Panc1 (cell line): ENCODE results near the gene COQ10A. TPM values are rescaled to one million over a fixed set of nuclear protein-coding genes. Genes with fewer than 3 reads are reported as not detected.

Source experiments
- ATAC-seq: fragments of 200-7000 bp; cut with Tn5 transposase; 2 replicates; pipeline ENCODE4 v1.9.1; 2020; ENCODE audit warnings: mild to moderate bottlenecking, moderate library complexity
- Bru-seq: library from RNA; stranded (reverse); fragments of 400-500 nt; gene quantifications from one replicate; lab custom pipeline; 2021; lab: Mats Ljungman, UMichigan
- BruChase-seq, 2 experiments: library from RNA; stranded (reverse); fragments of 400-500 nt; gene quantifications; one replicate each; lab custom pipeline; 2021; lab: Mats Ljungman, UMichigan
- BruUV-seq: library from RNA; stranded (reverse); fragments of 400-500 nt; replicated peaks from 2 replicates; lab custom pipeline; 2021; lab: Mats Ljungman, UMichigan
- CTCF ChIA-PET: fragments of 300-600 bp; sonication (Branson Sonifier 250); formaldehyde crosslinking; loops from one replicate; lab custom pipeline; 2022; ENCODE audit warnings: antibody characterized with exemption; lab: Charles Lee
- POLR2A ChIA-PET: fragments of 300-600 bp; sonication (Branson Sonifier 250); formaldehyde crosslinking; loops from one replicate; lab custom pipeline; 2022; ENCODE audit warnings: antibody characterized with exemption; lab: Charles Lee
- DNase-seq: peaks from one replicate; pipeline ENCODE4 v3.0.0-alpha.2; 2010; ENCODE audit warnings: low read depth, low spot score
- H3K27ac ChIP-seq: 2 replicates; pipeline ENCODE4 v1.5.1; 2011; ENCODE audit warnings: mild to moderate bottlenecking, low read length, inconsistent platforms
- H3K27me3 ChIP-seq: fragments of 200-500 bp; sonication (Bioruptor generic); 2 replicates; pipeline ENCODE4 v1.6.0; 2014; ENCODE audit warnings: low read length, inconsistent platforms; ENCODE audit not compliant: control insufficient read depth, insufficient read depth
- H3K36me3 ChIP-seq: fragments of 200-500 bp; sonication (Bioruptor generic); 2 replicates; pipeline ENCODE4 v1.5.1; 2014; ENCODE audit warnings: inconsistent platforms, mild to moderate bottlenecking, low read length, moderate library complexity; ENCODE audit not compliant: control insufficient read depth, insufficient read depth
- H3K4me1 ChIP-seq: 2 replicates; pipeline ENCODE4 v1.5.1; 2011; ENCODE audit warnings: inconsistent platforms, mild to moderate bottlenecking, low read length, moderate library complexity; ENCODE audit not compliant: control insufficient read depth, insufficient read depth
- H3K4me3 ChIP-seq, 2 experiments: 2 replicates each; pipeline ENCODE4 v1.5.1; 2011 to 2012; ENCODE audit warnings: low read depth in 2 of 2, low read length in 2 of 2, mild to moderate bottlenecking in 2 of 2, inconsistent platforms in 1 of 2, moderate library complexity in 1 of 2
- H3K9me3 ChIP-seq: fragments of 200-500 bp; sonication (Bioruptor generic); 2 replicates; pipeline ENCODE4 v1.5.1; 2014; ENCODE audit warnings: low read depth, mild to moderate bottlenecking, inconsistent platforms, low read length, moderate library complexity; ENCODE audit not compliant: control insufficient read depth, insufficient read depth
- CTCF ChIP-seq: fragments of 450-650 bp; IDR thresholded peaks from 2 replicates; pipeline ENCODE4 v1.5.1; 2017; ENCODE audit warnings: mild to moderate bottlenecking
- POLR2AphosphoS5 ChIP-seq: IDR thresholded peaks from 2 replicates; pipeline ENCODE4 v1.6.1; 2012; ENCODE audit warnings: mild to moderate bottlenecking, low read depth, low read length, moderate library complexity
- REST ChIP-seq, 2 experiments: IDR thresholded peaks; 2 replicates each; pipeline ENCODE4 v1.6.1; 2011 to 2012; ENCODE audit warnings: low read depth in 2 of 2, control low read depth in 1 of 2, low read length in 1 of 2, mild to moderate bottlenecking in 1 of 2, moderate library complexity in 1 of 2; ENCODE audit not compliant: insufficient read depth in 1 of 2
- SIN3A ChIP-seq: IDR thresholded peaks from 2 replicates; pipeline ENCODE4 v1.6.1; 2012; ENCODE audit warnings: low read depth, mild to moderate bottlenecking, low read length, moderate library complexity, borderline replicate concordance; ENCODE audit not compliant: insufficient read depth
- TCF7L2 ChIP-seq: IDR thresholded peaks from 2 replicates; pipeline ENCODE4 v1.6.1; 2011; ENCODE audit warnings: mild to moderate bottlenecking, low read depth, low read length, inconsistent platforms
- in situ Hi-C: cut with HindIII; loops from 2 replicates; pipeline ENCODE4 v1.10.0; 2016; ENCODE audit warnings: low sequenced_read_pairs, low pct_unique_long_range_greater_than_20kb
- intact Hi-C: fragments of 100-400 bp; cut with micrococcal nuclease; formaldehyde crosslinking; loops from one replicate; pipeline ENCODE4 v1.10.0; 2022; ENCODE audit not compliant: unreplicated experiment
- long read RNA-seq: library from polyadenylated mRNA; unstranded; transcript quantifications from one replicate; pipeline ENCODE4 v2.0.0, GENCODE V29; 2021; ENCODE audit not compliant: unreplicated experiment
- polyA plus RNA-seq: library from polyadenylated mRNA; unstranded; fragments of >200 nt; gene quantifications from one replicate; pipeline ENCODE4 v1.2.1, GENCODE V29; 2012; ENCODE audit warnings: missing spikeins; ENCODE audit not compliant: insufficient read length
- total RNA-seq: library from RNA; stranded (reverse); gene quantifications from one replicate; pipeline ENCODE4 v1.2.1, GENCODE V29; 2021; ENCODE audit not compliant: unreplicated experiment

COQ10A gene
- total RNA-seq (20.0 TPM), Bru-seq, nascent RNA (percentile 67 among the genes with signal in this experiment), BruChase-seq, experiment 1, labeled RNA remaining after a 2-hour chase (percentile 81 among the genes with signal in this experiment), BruChase-seq, experiment 2, labeled RNA remaining after a 6-hour chase (percentile 88 among the genes with signal in this experiment)
- 19.9 TPM for polyA plus RNA-seq
- long read RNA-seq, transcript COQ10A-202 (5 exons, 1,410 nt): minor isoform, 6 of 30 reads
- long read RNA-seq, transcript COQ10A-201 (5 exons, 1,652 nt): major isoform, 11 of 30 reads
- long read RNA-seq, partial matches to known transcripts: 3 of 30 reads
- long read RNA-seq, other reads (novel, unspliced or antisense): 10 of 30 reads

DNA sequence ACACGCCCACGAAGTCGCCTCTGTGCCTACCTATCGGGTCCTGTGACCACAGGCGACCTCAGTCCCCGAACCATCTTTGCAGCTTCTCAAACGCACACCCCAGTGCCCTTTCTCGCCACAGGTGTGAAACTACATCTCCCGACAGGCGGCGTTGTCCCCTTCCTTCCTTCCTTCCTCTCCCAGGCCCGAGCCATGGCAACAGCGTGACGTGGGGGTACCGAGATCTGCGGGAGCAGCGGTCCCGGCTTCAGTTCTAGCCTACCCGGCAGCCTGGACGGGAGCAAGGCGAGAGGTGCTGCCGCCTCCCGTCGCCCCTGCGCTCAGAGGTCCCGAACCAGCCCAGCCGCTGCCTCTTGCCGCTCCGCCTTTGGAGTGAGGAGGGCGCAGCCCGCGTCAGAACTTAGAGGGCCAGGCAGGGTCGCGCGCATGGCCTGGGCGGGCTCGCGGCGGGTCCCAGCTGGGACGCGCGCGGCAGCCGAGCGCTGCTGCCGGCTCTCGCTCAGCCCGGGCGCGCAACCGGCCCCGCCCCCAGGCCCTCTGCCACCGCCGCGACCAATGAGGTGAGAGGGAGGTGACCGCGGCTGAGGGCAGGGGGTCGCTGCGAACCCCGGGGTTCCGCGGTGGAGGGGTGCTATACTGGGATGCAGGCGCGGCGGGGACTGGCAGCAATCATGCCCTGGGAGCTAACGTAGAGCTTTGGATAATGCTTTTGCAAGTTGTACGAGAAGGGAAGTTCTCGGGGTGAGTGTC lies at the start of gene COQ10A:
Gene COQ10A, plus strand, starts transcription at position 250 of the 750 bp plus-strand sequence. Its CDS starts 177 bp downstream, at position 427.
- in situ Hi-C loops (no loop called here), intact Hi-C loops (no loop called here)
- peak; percentile 65 for DNase-seq
- peak within 1 kb of the TSS; percentile 68 to 69 for H3K4me3 ChIP-seq
- POLR2A ChIA-PET: interaction anchor here (0.5 to 0.6 kb wide), 2 partner anchors 31 to 76 kb away, joined by 3 to 9 read pairs; no protein-coding TSS in a partner anchor
- TF ChIP-seq TCF7L2 (no peak), CTCF (peak; percentile 79), POLR2AphosphoS5 (peak; percentile 88), SIN3A (0 out of 2 replicates have a peak, but pooled peaks have one; percentile 44), REST (IDR thresholded peaks at IDR 0.05; ENCODE audit: insufficient read depth in 1 of 2, low read depth in 2 of 2, low read length in 1 of 2) (no peak)
- CTCF ChIA-PET: interaction anchor here (0.5 to 0.6 kb wide), 2 partner anchors 9 to 23 kb away, joined by 3 read pairs; partner anchors contain the start of gene ANKRD52
- H3K9me3 ChIP-seq: no peaks in the 10 kb centered on the region
- H3K4me1 ChIP-seq: peaks cover 8% of the 10 kb centered on the region; the same call in 1 of the 2 replicates
- BruUV-seq: no TSS peak
- peak within 1 kb of the TSS; percentile 75 for H3K27ac ChIP-seq
- H3K27me3 ChIP-seq: no peaks in the 10 kb centered on the region
- peaks cover 5% of the 10 kb centered on the region; the same call in 1 of the 2 replicates for H3K36me3 ChIP-seq
- ATAC-seq: peak; percentile 96

DNA sequence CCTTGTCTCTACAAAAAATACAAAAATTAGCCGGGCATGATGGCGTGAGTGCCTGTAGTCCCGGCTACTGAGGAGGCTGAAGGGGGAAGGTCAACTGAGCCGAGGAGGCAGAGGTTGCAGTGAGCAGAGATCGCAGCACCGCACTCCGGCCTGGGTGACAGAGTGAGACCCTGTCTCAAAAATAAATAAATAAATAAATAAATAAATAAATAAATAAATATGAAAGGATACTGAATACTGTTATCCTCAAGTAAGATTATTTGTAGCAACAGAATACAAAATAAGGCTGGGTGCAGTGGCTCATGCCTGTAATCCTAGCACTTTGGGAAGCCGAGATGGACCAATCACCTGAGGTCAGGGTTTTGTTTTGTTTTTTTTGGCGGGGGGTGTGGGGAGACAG lies 46.9 kb upstream of the COQ10A start:
- POLR2A ChIA-PET: no interaction called here
- DNase-seq: no peak
- intact Hi-C loops: no loop called here
- H3K36me3 ChIP-seq: no peaks in the 10 kb centered on the region; the same call in 1 of the 2 replicates
- no peaks in the 10 kb centered on the region for H3K27me3 ChIP-seq
- H3K27ac ChIP-seq: no peak overlapping the region
- TF ChIP-seq POLR2AphosphoS5 (no peak), SIN3A (no peak), CTCF (no peak), REST (IDR thresholded peaks at IDR 0.05; ENCODE audit: insufficient read depth in 1 of 2, low read depth in 2 of 2, low read length in 1 of 2) (no peak), TCF7L2 (no peak)
- no peak overlapping the region for H3K4me3 ChIP-seq
- no peaks in the 10 kb centered on the region for H3K9me3 ChIP-seq
- CTCF ChIA-PET: no interaction called here
- no peak for ATAC-seq
- BruUV-seq: no TSS peak
- in situ Hi-C loops: no loop called here
- peaks cover 10% of the 10 kb centered on the region for H3K4me1 ChIP-seq
